Left renal pelvis (tissue), 4 donors: ENCODE data around the gene ETV7. TPM values are rescaled to one million over a fixed set of nuclear protein-coding genes. Genes with fewer than 3 reads are reported as not detected.

ENCODE experiments used
- DNase-seq, 4 donors: peaks; one replicate each; pipeline ENCODE4 v3.0.0-alpha.2; 2013; ENCODE audit warnings: low read depth in 4 of 4, low spot score in 3 of 4
- polyA plus RNA-seq, 4 donors: library from polyadenylated mRNA; unstranded; fragments of 120-200 nt; gene quantifications; one replicate each; pipeline ENCODE4 v1.2.1, GENCODE V29; 2013; ENCODE audit not compliant: insufficient read length in 4 of 4

The ETV7 gene
- polyA plus RNA-seq, 4 donors: 0.10 to 0.36 (median 0.11) TPM; not detected in 1

DNA sequence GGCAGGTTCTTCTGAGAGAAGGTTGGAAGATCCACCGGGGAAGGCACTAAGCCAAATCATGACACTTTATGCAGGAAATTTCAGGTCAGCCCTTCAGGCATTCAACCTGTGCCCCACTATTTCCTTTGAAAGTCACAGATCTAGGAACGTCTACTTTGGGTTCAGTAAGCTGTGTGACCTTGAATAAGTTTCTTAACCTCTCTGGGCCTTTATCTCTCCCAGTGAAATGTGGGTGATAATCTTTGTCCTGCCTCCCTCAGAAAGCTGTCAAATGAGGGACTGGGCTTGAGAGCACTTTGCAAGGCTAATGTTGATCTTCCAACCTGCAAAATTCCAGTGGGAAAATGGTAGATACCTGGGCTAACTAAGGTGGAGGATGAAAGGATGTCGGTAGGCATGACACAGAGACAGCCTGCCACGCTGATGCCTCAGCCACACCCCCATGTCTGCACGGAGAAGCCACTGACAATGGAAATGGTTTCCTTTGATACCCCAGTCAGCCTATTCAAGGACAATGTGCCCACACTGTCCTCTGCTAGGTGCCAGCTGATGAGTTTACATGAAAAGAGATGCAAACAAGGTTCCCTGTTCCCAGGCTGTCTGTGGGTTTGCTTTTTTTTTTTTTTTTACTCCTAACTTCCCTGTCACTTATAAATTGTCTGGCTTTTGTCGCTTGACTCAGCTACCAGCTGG, 60.1 kb downstream of the ETV7 start:
- no peak for DNase-seq

DNA sequence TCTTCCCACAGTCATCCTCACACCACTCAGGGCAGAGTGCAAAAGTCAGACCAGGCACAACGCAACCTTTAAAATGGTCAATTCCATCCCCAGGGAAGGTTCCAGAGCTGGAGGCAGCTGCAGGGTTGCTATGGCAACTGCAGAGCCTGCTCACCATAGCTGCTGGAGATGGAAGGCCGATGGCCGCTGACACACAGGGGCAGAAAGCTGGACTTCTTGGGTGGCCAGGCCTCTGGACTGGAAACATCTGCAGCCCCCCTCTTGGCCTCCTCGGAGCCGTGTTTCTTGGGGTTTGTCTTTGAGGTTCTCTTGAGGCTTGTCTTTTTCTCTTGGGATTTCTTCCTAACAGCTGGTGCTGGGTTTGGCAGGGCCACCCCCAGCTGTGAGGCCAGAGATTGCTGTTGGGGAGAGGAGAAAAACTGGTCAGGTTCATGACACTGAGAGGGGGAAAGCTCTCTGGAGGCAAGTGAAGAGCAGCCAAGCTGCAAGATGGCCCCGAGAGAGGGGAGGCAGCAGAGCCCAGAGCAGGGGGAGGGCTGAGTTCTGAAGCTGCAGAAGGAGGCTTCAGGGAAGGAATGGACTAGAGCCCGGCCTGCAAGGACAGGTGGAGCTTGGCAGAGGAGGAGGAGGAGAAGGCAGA, 61.0 kb downstream of the ETV7 start:
- DNase-seq: no peak

- DNase-seq: no peak
Observed at GRCh38 chr6:36324715-36325114, 62.8 kb downstream of the ETV7 start.

DNA sequence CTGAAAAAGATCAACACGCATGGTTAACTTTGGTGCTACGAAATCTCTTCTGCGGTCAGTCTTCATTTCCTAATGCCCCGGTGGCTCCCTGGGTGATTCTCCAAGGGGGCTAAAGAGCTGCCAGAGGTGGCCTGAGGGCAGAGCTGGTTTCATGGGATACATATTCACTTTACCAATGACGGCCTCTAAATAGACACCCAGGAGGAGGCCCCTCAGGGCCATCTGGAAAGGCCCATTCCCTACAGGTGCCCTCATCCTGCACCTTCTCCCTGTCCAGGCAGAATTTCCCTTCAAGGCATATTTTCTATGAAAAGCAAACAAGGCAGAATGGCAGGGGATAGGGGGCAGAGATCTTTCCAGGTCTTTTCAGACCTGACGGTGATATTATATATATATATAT, 63.3 kb downstream of the ETV7 start:
- DNase-seq: no peak

DNA sequence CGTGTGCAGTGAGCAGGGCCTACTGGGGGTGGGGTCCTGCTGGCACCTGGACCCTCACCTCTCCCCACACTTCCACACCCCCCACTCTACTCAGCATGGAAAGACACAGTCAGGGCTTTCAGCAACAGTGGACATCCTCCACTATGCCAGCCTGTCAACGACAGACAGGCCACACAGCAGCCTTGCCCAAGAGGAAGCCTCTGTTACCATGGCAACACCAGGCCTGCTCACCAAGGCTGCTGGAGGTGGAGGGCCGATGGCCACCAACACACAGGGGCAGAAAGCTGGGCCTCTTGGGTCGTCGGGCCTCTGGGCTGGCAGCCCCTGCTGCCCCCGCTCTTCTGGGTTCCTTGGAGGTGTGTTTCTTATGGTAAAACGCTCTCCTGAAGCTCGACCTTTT, 64.4 kb downstream of the ETV7 start:
- no peak for DNase-seq

DNA sequence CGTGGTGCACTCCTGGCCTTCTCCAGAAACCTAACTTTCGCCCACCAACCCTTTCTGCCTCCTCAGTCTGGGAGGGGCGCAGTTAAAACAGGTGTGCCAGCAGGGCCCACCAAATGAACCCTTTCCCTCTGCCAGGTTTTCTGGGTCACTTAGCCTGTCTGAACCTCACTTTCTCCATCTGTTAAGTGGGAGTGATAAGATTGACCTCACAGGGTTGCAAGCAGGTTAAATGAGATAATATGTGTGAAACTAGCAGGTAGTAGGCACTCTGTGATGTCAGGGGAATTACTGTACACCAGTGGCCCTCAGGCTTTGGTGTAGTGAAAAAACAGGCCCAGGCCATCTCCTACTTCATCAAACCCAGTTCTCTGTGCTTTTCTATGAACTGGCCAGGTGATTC, 64.9 kb downstream of the ETV7 start:
- DNase-seq: no peak

DNA sequence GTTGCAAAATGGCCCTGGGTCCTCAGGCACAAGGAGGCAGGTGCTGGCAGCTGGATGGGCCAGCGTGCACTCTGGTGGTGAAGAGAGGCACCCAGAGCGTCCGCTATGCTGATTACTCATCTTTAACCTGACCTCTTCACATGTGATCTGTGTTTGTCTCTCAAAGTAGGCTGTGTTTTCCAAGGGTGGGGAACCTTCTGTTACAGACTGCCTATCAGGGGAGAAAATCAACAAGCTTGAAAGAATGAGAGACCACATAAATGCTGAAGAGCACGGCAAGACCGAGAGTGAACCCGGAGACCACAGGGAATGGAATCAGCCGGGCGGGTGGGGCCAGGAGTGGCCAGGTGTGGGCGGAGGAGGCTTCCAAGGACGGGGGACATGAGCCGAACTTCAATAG, 67.0 kb downstream of the ETV7 start:
- no peak for DNase-seq

DNA sequence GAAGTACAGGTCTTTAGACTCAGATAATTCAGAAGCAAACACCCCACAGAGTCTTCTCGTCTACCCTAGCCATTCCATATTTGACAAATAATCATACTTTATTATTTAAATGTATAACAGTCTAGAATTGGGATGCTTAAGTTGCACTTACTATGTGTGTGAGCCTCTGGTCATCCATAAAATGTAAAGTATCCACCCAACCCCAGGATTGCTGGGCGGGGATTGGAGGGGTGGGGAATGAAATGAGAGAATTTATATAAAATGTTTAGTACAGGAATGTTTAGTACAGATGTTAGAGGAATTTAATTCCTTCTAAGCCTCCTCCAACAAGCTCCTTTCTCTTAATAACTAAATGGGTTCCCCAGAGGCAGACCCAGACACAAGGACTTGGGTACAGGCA, 67.6 kb downstream of the ETV7 start:
- DNase-seq: no peak

DNA sequence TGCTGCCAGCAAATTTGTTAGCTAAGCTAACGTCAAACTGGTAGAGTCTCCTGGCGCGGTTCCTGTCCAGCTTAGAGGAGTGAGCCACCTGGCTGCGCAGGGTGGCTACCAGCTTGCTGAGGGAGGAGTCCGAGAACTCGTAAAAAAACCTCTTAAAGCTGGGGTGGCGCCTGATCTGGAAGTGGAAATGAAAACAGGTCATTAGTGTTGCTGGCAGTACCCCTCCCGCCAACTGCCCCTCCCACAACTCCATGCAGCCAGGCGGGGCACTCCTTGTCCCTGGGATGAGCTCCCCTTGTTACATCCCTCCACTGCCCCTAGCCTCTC, 68.1 kb downstream of the ETV7 start:
- DNase-seq: no peak

DNA sequence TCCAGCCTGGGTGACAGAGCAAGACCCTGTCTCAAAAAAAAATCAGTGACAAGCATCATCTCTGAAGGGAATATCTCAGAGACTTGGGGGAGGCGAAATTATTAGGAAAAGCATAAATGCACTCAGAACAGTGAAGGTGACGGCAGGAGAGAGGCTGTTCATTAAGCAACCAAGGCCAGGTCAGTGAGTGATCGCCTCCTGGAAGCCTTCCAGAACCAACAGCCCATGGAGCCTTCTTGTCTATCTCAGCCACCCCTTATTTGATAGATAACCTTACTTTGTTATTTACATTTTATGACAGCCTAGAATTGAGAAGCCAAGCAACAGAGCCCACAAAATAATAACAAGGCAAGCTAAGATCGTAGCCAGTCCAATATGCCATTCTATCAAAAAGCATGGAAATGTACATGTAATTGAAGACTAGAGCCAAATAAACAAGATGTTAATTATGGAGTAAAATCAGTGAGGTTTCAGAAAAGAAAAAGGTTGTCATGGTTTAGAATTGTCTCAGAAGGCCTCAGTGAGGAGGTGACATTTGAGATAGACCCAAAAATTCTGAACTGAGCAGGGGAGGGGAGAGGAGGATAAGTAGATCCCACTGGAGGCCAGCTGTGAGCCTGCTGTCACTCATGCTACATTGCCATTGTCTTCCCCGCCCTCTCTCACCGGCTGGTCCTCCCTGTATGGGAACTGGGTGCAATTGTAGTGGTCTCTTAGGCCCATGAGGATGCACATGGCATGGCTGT, 68.6 kb downstream of the ETV7 start:
- no peak for DNase-seq

DNA sequence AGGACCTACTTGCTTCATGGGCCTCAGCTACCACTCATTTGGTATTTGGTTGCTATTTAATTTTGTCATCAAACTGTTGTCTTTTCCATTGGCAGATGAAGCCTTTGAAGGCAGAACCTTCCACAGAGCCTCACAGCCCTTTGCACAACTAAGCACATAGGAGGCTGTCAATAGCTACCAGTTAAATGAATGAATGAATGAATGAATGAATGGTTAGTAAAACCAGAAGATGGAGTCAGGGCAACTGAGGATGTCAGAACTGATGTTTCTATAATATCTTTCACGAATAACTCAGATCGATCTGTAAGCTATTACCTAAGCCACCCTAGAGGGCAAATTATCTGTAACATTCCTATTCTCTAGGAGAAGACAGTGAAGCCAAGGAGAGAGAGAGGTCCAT, 69.8 kb downstream of the ETV7 start:
- no peak for DNase-seq

Other genes starting within 250 kb of the ETV7 start
- gene BRPF3, start 190.9 kb downstream of the ETV7 start, polyA plus RNA-seq: 10 to 100 TPM; 44.8 to 54.8 (median 46.7) TPM
- 1 to 10 TPM in 3 of 4 donors, under 1 TPM in 1; 0.11 to 2.7 (median 2.4) TPM for gene PNPLA1, start 117.6 kb downstream of the ETV7 start, polyA plus RNA-seq
- under 1 TPM; 0.04 to 0.19 (median 0.16) TPM for gene BNIP5, start 50.8 kb downstream of the ETV7 start, polyA plus RNA-seq
- under 1 TPM in 2 of 4 donors, not detected in 2; 0.10 to 0.15 TPM for gene PXT1, start 55.2 kb upstream of the ETV7 start, polyA plus RNA-seq
- 10 to 100 TPM; 46.7 to 85.6 (median 52.5) TPM for gene KCTD20, start 55.3 kb upstream of the ETV7 start, polyA plus RNA-seq
- 10 to 100 TPM; 47.6 to 58.2 (median 53.8) TPM for gene STK38, start 159.8 kb upstream of the ETV7 start, polyA plus RNA-seq
- gene SRSF3, start 206.7 kb upstream of the ETV7 start, polyA plus RNA-seq: 100 to 1,000 TPM; 447 to 644 (median 591) TPM